ENCODE measurements around the gene BTBD16.

Gene BTBD16

DNA sequence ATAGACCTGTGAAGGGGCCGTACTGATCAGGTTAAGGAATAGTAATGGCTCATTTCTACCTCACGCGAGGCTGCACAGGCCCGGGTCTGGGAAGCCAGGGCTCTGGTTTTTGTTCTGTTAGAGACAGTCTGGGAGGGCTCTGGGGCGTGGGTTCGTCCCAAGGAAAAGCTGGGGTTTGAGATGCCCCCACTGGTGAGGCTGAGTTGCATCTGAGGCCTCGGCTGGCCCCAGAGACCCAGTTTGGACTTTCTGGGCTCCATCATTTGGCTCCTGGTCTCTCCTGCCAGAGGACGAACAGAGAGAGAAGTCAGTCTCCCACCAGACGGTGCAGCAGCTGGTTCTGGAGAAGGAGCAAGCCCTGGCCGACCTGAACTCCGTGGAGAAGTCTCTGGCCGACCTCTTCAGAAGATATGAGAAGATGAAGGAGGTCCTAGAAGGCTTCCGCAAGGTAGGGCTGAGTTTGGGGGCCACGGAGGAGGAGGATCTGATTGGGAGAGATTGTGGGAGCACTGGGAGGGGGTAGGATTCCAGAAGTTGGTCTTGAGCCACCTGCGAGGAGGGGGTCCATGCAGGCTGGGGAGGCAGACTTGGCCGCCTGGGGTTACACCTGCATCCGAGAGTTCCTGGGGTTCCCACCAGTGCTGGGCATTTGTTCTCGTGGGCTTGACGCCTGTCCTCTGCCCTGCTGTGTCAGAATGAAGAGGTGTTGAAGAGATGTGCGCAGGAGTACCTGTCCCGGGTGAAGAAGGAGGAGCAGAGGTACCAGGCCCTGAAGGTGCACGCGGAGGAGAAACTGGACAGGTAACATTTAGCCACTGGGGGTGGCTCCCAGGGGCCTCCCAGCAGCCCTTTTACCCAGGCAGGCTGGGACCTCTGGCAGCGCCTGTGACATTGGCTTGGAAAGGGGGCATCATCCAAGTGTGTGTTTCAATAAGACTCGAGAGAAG is 22.5 kb upstream of the BTBD16 start:
- no peak for DNase-seq

- DNase-seq, result no peak
These were observed 21.7 kb upstream of the BTBD16 start for GRCh38 chr10:122249303-122249850.

GRCh38 chr10:122249991-122250750 is 20.9 kb upstream of the BTBD16 start:
- no peak for DNase-seq

DNA sequence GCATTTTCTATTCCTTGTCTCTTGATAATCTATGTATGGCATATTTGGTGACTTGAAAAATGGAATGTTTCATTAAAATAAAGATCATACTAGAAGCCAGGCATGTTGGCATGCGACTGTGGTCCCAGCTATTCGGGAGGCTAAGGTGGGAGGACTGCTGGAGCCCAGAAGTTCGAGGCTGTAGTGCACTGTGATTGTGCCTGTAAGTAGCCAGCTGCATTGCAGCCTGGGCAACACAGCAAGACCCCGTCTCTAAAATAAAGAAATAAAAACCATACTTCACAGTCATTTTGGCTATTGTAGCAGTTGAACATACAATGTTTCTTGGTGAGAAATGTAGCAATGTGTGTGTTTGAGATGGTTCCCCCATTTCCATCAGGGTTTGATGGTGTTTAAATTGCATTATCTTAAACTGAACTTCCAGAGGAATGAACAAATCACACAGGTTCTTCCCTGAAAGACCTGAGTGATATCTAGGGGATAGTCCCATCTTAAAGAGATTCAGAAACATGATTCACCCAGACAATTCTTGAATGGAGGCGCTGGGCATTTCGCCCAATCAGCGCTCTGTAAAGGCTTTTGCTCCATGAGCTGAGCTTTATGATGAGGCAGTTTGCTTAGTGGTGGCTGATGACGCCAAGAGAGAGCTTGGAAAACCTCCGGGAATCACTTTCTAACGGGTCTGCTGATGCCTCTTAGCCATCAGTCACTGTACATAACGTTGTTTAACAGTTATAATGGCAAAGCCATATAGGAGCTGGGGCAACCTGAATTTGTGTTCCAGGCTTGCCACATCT is 19.4 kb upstream of the BTBD16 start:
- DNase-seq, result no peak

DNA sequence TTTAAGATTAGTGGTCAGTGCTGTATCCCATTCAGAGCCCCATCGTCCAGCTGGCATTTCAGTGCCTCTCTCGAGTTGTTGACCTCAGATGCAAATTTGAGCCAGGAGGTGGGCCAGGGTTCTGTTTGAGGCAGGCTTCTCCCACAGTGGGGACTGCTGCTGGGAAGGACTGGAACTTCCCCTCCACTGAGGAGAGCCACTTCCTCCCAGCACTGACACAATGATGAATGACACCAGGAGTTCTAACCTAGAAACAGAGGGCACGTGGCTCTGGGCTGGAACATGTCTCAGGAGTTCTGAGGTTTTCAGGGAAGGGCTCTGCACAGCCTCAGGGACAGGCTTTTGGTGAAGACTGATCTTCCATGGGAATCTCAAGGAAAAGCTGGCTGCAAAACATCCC is 18.3 kb upstream of the BTBD16 start:
- DNase-seq, result no peak

GRCh38 chr10:122253605-122254004 is 17.5 kb upstream of the BTBD16 start:
- DNase-seq, result no peak

DNA sequence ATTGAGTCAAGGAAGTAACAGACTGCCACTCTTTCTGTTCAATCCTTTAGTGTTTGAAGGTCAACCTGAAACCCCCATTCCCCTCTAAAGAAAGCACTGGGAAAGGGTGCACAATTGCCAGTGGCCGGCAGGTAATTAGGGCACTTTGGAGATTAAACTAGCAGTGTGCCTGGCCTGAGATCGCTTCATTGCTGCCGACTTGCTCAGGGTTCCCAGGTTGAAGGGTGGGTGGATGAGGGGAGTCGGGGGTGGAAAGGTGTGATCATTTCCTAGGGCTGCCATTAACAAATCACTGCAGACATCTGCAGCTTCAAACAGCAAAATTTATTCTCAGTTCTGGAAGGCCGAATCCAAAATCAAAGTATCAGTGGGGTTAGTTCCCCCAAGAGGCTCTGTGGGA is 16.3 kb upstream of the BTBD16 start:
- DNase-seq, result no peak

DNA sequence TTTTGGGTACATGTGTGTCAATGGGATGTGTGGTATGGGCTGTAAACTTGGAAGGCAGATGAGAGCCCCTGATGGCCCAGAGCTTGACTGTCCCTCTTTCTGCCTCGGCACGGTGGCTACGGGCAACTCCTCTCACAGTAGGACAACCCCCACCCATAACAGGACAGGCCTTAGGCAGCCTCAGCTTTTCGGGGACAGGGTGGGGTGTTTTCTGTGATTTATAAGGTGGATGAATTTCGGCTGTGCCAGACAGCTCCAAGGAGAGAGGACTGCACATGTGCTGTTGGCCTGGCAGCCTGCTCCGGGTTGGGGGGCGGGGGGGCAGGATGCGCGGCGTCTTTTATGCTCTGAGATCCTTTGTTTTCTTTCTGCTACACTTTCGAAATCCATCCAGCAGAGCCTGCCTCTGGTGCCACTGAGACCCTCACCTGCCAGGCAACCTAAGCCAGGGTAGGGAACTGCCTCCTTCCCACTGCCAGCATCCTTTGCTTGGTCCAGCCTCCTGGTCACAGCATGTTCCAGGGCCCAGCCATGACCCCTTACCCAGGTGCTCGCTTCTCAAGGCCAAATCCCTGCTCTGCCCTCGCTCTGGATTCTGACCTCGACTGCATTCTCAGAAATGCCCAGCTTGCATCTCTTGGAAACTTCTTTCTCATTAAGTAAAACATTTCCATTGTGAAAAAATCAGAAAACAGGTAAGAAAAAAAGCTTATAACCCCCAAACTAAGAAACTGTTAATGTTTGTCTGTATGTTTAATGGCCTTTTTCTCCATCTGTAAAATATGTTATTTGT is 15.4 kb upstream of the BTBD16 start:
- no peak for DNase-seq

DNA sequence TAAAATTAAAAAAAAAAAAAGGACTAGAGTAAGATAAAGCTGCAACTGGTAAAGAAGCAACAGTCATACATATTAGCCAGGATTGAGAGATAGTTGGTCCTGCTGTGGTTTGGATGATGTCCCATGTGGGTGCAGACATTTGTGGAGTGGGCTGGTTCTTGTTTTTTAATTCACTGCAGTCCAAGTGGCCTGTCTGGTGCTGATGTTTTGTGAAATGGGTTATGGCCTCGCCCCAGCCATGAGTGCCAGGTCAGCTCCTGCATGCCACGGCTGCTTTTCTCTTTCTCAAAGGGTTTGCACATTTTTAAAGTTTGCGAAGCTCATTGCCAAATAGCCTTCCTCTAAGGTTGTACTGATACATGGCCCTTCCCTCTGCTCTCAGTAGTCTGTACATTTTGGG is 14.1 kb upstream of the BTBD16 start:
- no peak for DNase-seq

GRCh38 chr10:122258136-122259074 is 12.7 kb upstream of the BTBD16 start:
- DNase-seq, result no peak

DNA sequence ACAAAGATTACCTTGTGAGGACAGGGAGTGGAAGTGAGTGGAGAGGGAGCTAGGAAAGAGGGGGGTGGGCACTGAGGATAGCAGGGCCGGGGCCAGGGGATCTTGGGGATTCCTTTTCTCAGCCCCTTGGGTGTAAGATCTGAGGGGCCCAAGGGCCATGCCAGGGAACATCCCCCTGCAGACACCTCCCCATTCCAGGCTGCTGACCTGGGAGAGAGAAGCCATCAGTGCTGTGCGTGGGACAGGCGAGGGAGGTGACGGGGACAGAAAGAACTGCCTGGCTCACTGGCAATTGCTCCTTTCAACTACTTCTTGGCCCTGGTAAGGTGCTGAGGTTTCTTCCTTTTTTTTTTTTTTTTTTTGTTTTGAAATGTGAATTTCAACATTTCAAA is 12.0 kb upstream of the BTBD16 start:
- DNase-seq, result no peak

GRCh38 chr10:122261584-122261983 is 9.5 kb upstream of the BTBD16 start:
- DNase-seq, result no peak

DNA sequence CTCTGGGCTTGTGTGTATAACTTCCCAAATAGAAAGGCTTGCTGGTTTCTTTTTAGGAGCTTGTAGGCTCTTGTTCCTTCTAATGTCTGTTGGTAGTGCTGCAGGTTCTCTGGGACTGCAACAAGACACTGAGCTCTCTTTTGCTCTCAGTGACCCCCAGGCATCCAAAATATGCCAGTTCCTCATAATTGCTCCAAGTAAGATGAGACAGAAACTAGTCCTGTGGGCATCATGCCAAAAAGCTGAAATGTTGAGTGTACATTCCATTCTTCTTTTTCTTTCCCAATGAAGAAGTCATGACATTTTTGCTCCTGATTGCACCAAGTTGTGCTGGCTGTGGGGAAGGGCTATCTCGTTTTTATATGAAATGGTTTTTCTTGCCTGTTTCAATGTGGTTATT is 7.1 kb upstream of the BTBD16 start:
- no peak for DNase-seq

DNA sequence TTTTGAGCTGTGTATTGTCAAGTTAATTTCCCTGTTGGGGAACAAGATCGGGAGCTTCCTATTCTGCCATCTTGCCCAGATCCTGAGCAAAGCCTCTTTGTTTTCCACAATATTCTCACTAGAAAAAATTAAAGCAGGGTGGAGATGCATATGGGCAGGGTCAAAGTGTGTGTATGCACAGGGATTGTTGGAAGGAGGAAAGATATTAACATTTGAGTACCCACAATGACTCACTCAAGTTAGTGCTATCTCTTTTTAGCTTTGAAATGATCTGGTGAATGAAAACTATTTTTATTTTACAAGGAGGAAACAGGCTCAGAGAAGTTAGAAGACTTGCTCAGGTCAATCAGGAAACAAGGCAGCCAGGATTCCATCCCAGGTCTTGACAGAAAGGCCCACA is 6.7 kb upstream of the BTBD16 start:
- no peak for DNase-seq

- DNase-seq, result no peak
These were observed 6.2 kb upstream of the BTBD16 start for GRCh38 chr10:122264931-122265330.

GRCh38 chr10:122265896-122266295 is 5.2 kb upstream of the BTBD16 start:
- DNase-seq, result no peak

DNA sequence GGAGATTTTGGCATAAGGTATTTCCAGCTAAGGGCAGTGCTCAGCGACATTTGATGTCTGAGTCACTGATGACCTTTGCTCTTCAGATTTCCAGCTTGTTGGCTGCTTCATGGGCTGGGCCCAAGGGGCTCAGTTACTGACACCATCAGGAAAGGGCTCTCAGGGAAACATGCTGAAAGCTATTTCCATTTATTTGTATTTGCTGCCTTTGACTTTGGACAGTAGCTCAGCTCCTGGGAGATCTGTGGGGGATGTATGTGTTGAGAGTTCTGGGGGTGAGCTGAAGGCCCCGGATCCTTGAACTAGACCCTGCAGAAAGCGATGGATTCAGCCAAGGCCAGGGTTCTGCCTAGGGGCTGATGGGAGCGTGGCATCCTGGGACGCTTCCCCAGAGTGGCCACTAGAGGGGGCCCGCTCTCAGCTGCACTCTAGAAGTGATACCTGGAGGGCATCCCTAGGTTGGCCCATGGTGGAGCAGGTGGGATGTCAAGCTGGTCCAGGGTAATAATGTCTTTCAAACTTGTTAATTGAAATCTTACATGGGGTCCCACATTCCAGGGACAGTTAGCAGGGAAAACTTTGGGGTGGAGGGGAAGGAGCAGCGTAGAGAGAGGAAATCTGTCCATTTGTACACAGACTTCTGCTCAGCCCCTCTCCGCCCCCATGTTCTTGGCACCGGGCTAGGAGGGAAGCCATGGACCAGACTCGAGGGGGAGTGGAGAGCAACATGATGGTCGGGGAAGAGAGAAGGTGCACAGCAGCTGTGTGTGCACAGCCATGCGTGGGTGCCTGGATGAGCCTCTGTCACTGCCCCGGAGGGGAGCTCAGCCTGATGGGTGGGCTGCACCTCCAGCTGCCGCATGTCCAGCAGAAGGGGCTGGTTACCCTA is 3.0 kb upstream of the BTBD16 start:
- DNase-seq, result peak; percentile 82

- DNase-seq, result no peak
These were observed 1.9 kb upstream of the BTBD16 start for GRCh38 chr10:122269059-122269687.

DNA sequence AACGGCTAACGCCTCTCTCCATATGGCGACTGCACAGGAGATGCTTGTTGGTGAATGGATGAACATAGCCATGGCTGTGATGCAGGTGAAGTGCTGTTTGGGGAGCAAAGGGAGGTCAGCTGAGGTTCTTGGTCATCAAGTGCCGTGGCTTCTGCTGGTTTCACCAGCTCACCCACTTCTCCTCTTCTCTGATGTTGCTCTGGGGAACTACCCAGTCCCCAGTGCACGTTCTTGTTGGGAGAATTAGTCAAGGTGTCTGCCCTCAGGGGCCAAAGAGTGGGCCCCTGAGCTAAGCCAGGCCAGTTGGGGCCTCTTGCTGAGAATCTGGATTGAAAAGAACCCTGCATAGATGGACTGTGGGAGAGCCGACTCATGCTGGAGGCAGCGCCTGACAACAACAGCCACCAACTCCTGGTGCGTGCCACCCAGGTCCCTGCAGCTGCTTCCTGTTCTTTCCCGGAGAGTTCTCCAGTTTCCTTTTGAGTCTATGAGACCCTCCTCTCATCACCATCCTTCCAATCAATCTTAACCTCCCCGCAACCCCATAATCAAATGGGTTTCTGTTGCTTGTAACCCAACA is 3.0 kb downstream of the BTBD16 start:
- no peak for DNase-seq

Measured in activated CD8-positive, alpha-beta memory T cell treated with anti-CD3 and anti-CD28 coated beads, Interleukin-2, amount 50 U/mL, for 48 hours (primary cell).